ENCODE data around the gene KCNIP1. TPM values are rescaled to one million over a fixed set of nuclear protein-coding genes. Genes with fewer than 3 reads are reported as not detected.

The KCNIP1 gene
- total RNA-seq, 1 experiment from 2014 or later = not detected

DNA sequence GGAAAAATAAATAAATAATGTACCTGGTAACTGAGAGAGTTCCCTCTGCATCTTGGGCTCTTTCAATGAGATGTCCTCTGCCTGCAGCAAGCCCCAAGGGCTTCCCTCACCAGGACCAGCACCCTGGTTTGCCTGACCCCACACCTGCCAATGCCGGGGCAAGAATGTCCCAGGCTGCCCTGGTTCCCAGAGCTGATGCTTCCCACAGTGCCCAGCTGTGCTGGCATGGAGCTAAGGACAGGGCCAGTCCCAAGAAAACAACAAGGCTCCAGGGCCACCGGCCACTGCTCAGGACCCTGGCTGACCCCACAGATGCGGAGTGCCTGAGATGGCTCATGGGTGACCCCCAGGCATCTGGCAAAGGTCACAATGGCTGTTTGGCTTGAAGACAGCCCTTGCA, 123.5 kb downstream of the KCNIP1 start:
- CTCF ChIA-PET = no interaction called here
- H3K4me3 ChIP-seq (ENCODE audit: low read depth in 2 of 2, low read length in 2 of 2) = no peak overlapping the region
- no peak for TF ChIP-seq CTCF (IDR thresholded peaks at IDR 0.05)
- no peak for TF ChIP-seq TCF7L2 (IDR thresholded peaks at IDR 0.05; ENCODE audit: low read depth, low read length)
- no peak for TF ChIP-seq SIN3A (IDR thresholded peaks at IDR 0.05; ENCODE audit: borderline replicate concordance, insufficient read depth, low read depth, low read length)
- no peak for TF ChIP-seq REST (IDR thresholded peaks at IDR 0.05; ENCODE audit: insufficient read depth in 1 of 2, low read depth in 2 of 2, low read length in 1 of 2)
- TF ChIP-seq POLR2AphosphoS5 (IDR thresholded peaks at IDR 0.05; ENCODE audit: low read depth, low read length) = no peak
- intact Hi-C loops (cut with micrococcal nuclease; ENCODE audit: unreplicated experiment) (no loop called here), in situ Hi-C loops (cut with HindIII; ENCODE audit: low pct_unique_long_range_greater_than_20kb, low sequenced_read_pairs) (no loop called here)
- no peaks in the 10 kb centered on the region for H3K4me1 ChIP-seq (ENCODE audit: control insufficient read depth, insufficient read depth, low read length)
- no TSS peak for BruUV-seq (replicated peaks)
- DNase-seq (ENCODE audit: low read depth, low spot score) (no peak), ATAC-seq (no peak)
- POLR2A ChIA-PET = no interaction called here
- H3K9me3 ChIP-seq (ENCODE audit: control insufficient read depth, insufficient read depth, low read depth, low read length) = no peaks in the 10 kb centered on the region
- H3K27ac ChIP-seq (ENCODE audit: low read length) = no peak overlapping the region
- H3K36me3 ChIP-seq (ENCODE audit: control insufficient read depth, insufficient read depth, low read length) = no peaks in the 10 kb centered on the region
- no peaks in the 10 kb centered on the region for H3K27me3 ChIP-seq (ENCODE audit: control insufficient read depth, insufficient read depth, low read length)

DNA sequence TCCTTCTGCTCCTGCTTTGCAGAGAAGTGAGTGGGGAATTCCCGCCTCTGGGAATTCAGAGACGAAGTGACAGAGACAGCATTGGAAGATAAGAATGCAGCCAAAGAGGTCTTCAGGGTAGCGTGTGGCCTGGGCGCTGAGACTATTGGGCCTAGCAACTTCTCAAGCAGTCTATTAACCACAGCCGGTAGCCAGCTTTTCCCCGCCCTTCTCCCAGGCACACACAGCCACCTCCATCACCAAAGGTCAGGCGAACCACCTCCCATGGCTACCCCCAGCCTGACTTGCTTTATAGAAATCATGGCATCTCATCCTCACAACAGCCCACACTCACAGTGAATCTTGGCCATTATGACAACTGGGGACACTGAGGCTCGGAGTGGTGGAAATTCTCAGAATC, 124.2 kb downstream of the KCNIP1 start:
- no peaks in the 10 kb centered on the region for H3K9me3 ChIP-seq (ENCODE audit: control insufficient read depth, insufficient read depth, low read depth, low read length)
- ATAC-seq (no peak), DNase-seq (ENCODE audit: low read depth, low spot score) (no peak)
- H3K27me3 ChIP-seq (ENCODE audit: control insufficient read depth, insufficient read depth, low read length) = no peaks in the 10 kb centered on the region
- intact Hi-C loops (cut with micrococcal nuclease; ENCODE audit: unreplicated experiment) = no loop called here
- H3K4me1 ChIP-seq (ENCODE audit: control insufficient read depth, insufficient read depth, low read length) = no peaks in the 10 kb centered on the region; the same call in 1 of the 2 replicates
- BruUV-seq (replicated peaks) = no TSS peak
- no peaks in the 10 kb centered on the region for H3K36me3 ChIP-seq (ENCODE audit: control insufficient read depth, insufficient read depth, low read length)
- ChIA-PET CTCF (no interaction called here), POLR2A (no interaction called here)
- H3K4me3 ChIP-seq (ENCODE audit: low read depth in 2 of 2, low read length in 2 of 2) = no peak overlapping the region
- TF ChIP-seq POLR2AphosphoS5 (IDR thresholded peaks at IDR 0.05; ENCODE audit: low read depth, low read length) (no peak), SIN3A (IDR thresholded peaks at IDR 0.05; ENCODE audit: borderline replicate concordance, insufficient read depth, low read depth, low read length) (no peak), TCF7L2 (IDR thresholded peaks at IDR 0.05; ENCODE audit: low read depth, low read length) (no peak), CTCF (IDR thresholded peaks at IDR 0.05) (no peak), REST (IDR thresholded peaks at IDR 0.05; ENCODE audit: insufficient read depth in 1 of 2, low read depth in 2 of 2, low read length in 1 of 2) (no peak)
- in situ Hi-C loops (cut with HindIII; ENCODE audit: low pct_unique_long_range_greater_than_20kb, low sequenced_read_pairs) = no loop called here
- no peak overlapping the region for H3K27ac ChIP-seq (ENCODE audit: low read length)

Measured in Panc1 (cell line).